K562 (cell line): ENCODE measurements around the gene SLC9A1. TPM values are rescaled to one million over a fixed set of nuclear protein-coding genes. Genes with fewer than 3 reads are reported as not detected.
A peak's percentile ranks its signal among the peaks of the same experiment; 100 is the strongest.

ENCODE experiments used
- ATAC-seq: fragments of 200-7000 bp; cut with Tn5 transposase; 3 replicates; pipeline ENCODE4 v1.9.1; 2020; ENCODE audit warnings: moderate library complexity
- BruUV-seq: library from RNA; stranded (reverse); fragments of 400-500 nt; replicated peaks from 2 replicates; lab custom pipeline; 2021; lab: Mats Ljungman, UMichigan
- CTCF ChIA-PET: fragments of 300-600 bp; formaldehyde crosslinking; extraction: SDS; loops from one replicate; lab custom pipeline; 2021; ENCODE audit warnings: low intra/inter-chr PET ratio; lab: Yijun Ruan, JAX
- POLR2A ChIA-PET: fragments of 300-600, 350-650 bp; sonication (Branson Sonifier 250); formaldehyde crosslinking; extraction: SDS; loops from one replicate; lab custom pipeline; 2021; ENCODE audit warnings: antibody characterized with exemption, inconsistent platforms; lab: Yijun Ruan, JAX
- DNase-seq, 4 experiments: peaks; one replicate each; pipeline versions ENCODE4 v3.0.0 to v3.0.0-alpha.2; 2011 to 2018; ENCODE audit warnings: low spot score in 3 of 4, mixed read lengths in 3 of 4; ENCODE audit errors: extremely low read depth in 1 of 4
- FAIRE-seq: peaks from 2 replicates; lab custom pipeline; 2011; peaks lifted over from hg19 to GRCh38; lab: Jason Lieb, UNC
- H2AFZ ChIP-seq: 2 replicates; pipeline ENCODE4 v1.6.0; 2011; ENCODE audit warnings: low read depth, low read length, control low read depth, inconsistent platforms
- H3K27ac ChIP-seq: fragments of 200-600 bp; 3 replicates; pipeline ENCODE4 v1.8.0; 2011; ENCODE audit warnings: low read depth, mild to moderate bottlenecking, control low read depth, inconsistent platforms, low read length, moderate library complexity, mixed read lengths; ENCODE audit errors: extremely low read depth
- H3K27me3 ChIP-seq, 2 experiments: fragments of 300-600 bp in 1 of 2; 2 replicates in 1 of 2; 3 replicates in 1 of 2; pipeline versions ENCODE4 v1.6.0 to v1.8.0; 2011; ENCODE audit warnings: inconsistent platforms in 2 of 2, low read length in 2 of 2, mild to moderate bottlenecking in 1 of 2, mixed read lengths in 1 of 2, moderate library complexity in 1 of 2; ENCODE audit not compliant: control insufficient read depth in 2 of 2, insufficient read depth in 2 of 2
- H3K36me3 ChIP-seq: fragments of 300-600 bp; 3 replicates; pipeline ENCODE4 v1.8.0; 2011; ENCODE audit warnings: mild to moderate bottlenecking, low read length, inconsistent platforms; ENCODE audit not compliant: control insufficient read depth, insufficient read depth
- H3K4me1 ChIP-seq, 2 experiments: fragments of 200-600 bp in 1 of 2; replicated peaks in 1 of 2; 2 replicates in 1 of 2; 3 replicates in 1 of 2; pipeline versions ENCODE4 v1.5.1 to v1.8.0; 2011; ENCODE audit warnings: inconsistent platforms in 2 of 2, low read length in 2 of 2, mild to moderate bottlenecking in 1 of 2, mixed read lengths in 1 of 2, moderate library complexity in 1 of 2; ENCODE audit not compliant: control insufficient read depth in 2 of 2, insufficient read depth in 2 of 2
- H3K4me2 ChIP-seq: 2 replicates; pipeline ENCODE4 v1.6.1; 2011; ENCODE audit warnings: low read length, control low read depth, inconsistent platforms, mixed read lengths; ENCODE audit not compliant: insufficient read depth
- H3K4me3 ChIP-seq: fragments of 200-600 bp; sonication (generic), shearing (Covaris generic); 2 replicates; pipeline ENCODE4 v1.5.1; 2016; ENCODE audit warnings: control low read depth, inconsistent platforms
- H3K79me2 ChIP-seq: fragments of 200-600 bp; 3 replicates; pipeline ENCODE4 v1.8.0; 2011; ENCODE audit warnings: low read length, inconsistent platforms; ENCODE audit not compliant: control insufficient read depth, insufficient read depth
- H3K9ac ChIP-seq, 2 experiments: 2 replicates each; pipeline versions ENCODE4 v1.6.0 to v1.6.1; 2011; ENCODE audit warnings: low read depth in 2 of 2, low read length in 2 of 2, control low read depth in 1 of 2, inconsistent platforms in 1 of 2, mild to moderate bottlenecking in 1 of 2, mixed read lengths in 1 of 2; ENCODE audit not compliant: insufficient read depth in 1 of 2
- H3K9me1 ChIP-seq: one replicate; pipeline ENCODE4 v1.6.0; 2011; ENCODE audit warnings: inconsistent platforms, mild to moderate bottlenecking, low read length, moderate library complexity; ENCODE audit not compliant: control insufficient read depth, insufficient read depth
- H3K9me3 ChIP-seq: replicated peaks from 2 replicates; pipeline ENCODE4 v1.5.1; 2011; ENCODE audit warnings: low read depth, low read length, inconsistent platforms; ENCODE audit not compliant: control insufficient read depth, insufficient read depth
- H4K20me1 ChIP-seq: replicated peaks from 2 replicates; pipeline ENCODE4 v1.6.1; 2011; ENCODE audit warnings: low read length, inconsistent platforms, mixed read lengths; ENCODE audit not compliant: control insufficient read depth, insufficient read depth
- EP300 ChIP-seq: IDR thresholded peaks from 2 replicates; pipeline ENCODE4 v1.6.1; 2012; ENCODE audit warnings: low read length, improper control_type of control experiment
- ESRRB ChIP-seq: fragments of 250-450 bp; sonication (Bioruptor Pico); IDR thresholded peaks from 2 replicates; pipeline ENCODE4 v1.5.0; 2020; ENCODE audit warnings: mild to moderate bottlenecking, moderate library complexity, borderline replicate concordance
- ETV5 ChIP-seq: sonication (generic); formaldehyde crosslinking; IDR thresholded peaks from 2 replicates; pipeline ENCODE4 v1.4.0; 2020; ENCODE audit warnings: low read depth, mild to moderate bottlenecking, missing genetic modification reagents
- POU5F1 ChIP-seq: fragments of 150-350 bp; IDR thresholded peaks from 2 replicates; pipeline ENCODE4 v1.6.1; 2014; ENCODE audit warnings: borderline replicate concordance, low read length, low read depth, mild to moderate bottlenecking; ENCODE audit not compliant: partially characterized antibody
- SMAD4 ChIP-seq: fragments of 250-450 bp; sonication (Bioruptor Pico); conservative IDR thresholded peaks from 2 replicates; pipeline ENCODE4 v1.8.0; 2021; ENCODE audit warnings: inconsistent platforms, mild to moderate bottlenecking, moderate library complexity
- SRSF3 ChIP-seq: fragments of 200-400 bp; formaldehyde crosslinking; IDR thresholded peaks from 2 replicates; pipeline ENCODE4 v1.6.1; 2016; ENCODE audit warnings: mild to moderate bottlenecking, low read length, moderate library complexity; ENCODE audit not compliant: insufficient read depth
- TBL1XR1 ChIP-seq, 2 experiments: IDR thresholded peaks; 2 replicates each; pipeline ENCODE4 v1.6.1; 2012; ENCODE audit warnings: improper control_type of control experiment in 2 of 2, low read length in 2 of 2, mild to moderate bottlenecking in 1 of 2
- ZNF175 ChIP-seq: fragments of 200-800 bp; sonication (Bioruptor generic); IDR thresholded peaks from 2 replicates; pipeline ENCODE4 v1.6.1; 2016; ENCODE audit warnings: low read depth, mild to moderate bottlenecking, missing genetic modification characterization, missing compliant biosample characterization
- ZNF224 ChIP-seq: sonication (generic); formaldehyde crosslinking; IDR thresholded peaks from 2 replicates; pipeline ENCODE4 v1.8.0; 2022; ENCODE audit warnings: mild to moderate bottlenecking, missing genetic modification reagents
- ZNF354B ChIP-seq: fragments of 250-450 bp; sonication (Bioruptor Pico); IDR thresholded peaks from 2 replicates; pipeline ENCODE4 v1.4.0; 2020
- WGBS: fragments of 100-300 bp; shearing (Covaris generic); methylation state at CpG from one replicate; pipeline ENCODE4 v1.1.6; 2016; ENCODE audit warnings: low coverage, mixed read lengths; ENCODE audit not compliant: insufficient coverage; ENCODE audit errors: missing lambda C conversion rate; 5-methylcytosine and 5-hydroxymethylcytosine counted together
- in situ Hi-C: fragments of 300-500 bp; cut with MboI; formaldehyde crosslinking; loops from 4 replicates; pipeline ENCODE4 v1.15.0; 2018; ENCODE audit warnings: inconsistent platforms, mixed read lengths
- intact Hi-C: fragments of 100-400 bp; cut with micrococcal nuclease; formaldehyde crosslinking; loops from 2 replicates; pipeline ENCODE4 v1.14.2; 2022
- polyA plus RNA-seq, 8 experiments: library from polyadenylated mRNA; depleted of rRNA in 4 of 8; stranded (reverse) in 5 of 8; unstranded in 3 of 8; fragments of >200 nt; fragmentation: Nextera tagmentation in 2 of 8; fragmentation: Illumina TruSeq in 1 of 8; extraction: Ambion mirVana in 2 of 8; extraction: Trizol in 1 of 8; gene quantifications; 2 replicates each; pipeline versions ENCODE4 v1.2.1 to v1.2.3, GENCODE V29; 2011 to 2014; ENCODE audit warnings: inconsistent platforms in 1 of 8, missing spikeins in 1 of 8
- total RNA-seq, 7 experiments: library from RNA; depleted of rRNA in 6 of 7; stranded (reverse); fragments of >200 nt in 6 of 7; fragmentation: Illumina TruSeq in 2 of 7; extraction: Trizol in 2 of 7; gene quantifications; 2 replicates each; pipeline versions ENCODE4 v1.2.1 to v1.2.3, GENCODE V29; 2011 to 2021; ENCODE audit warnings: low replicate concordance in 1 of 7
- TF ChIP-seq, protein P1 (sequence below), 2 experiments: fragments of 450-650 bp; formaldehyde crosslinking in 1 of 2; IDR thresholded peaks; 2 replicates each; pipeline versions ENCODE4 v1.4.0 to v1.6.1; 2014 to 2020; ENCODE audit warnings: mild to moderate bottlenecking in 2 of 2, borderline replicate concordance in 1 of 2, low read depth in 1 of 2
- TF ChIP-seq, protein P2 (sequence below): sonication (generic); formaldehyde crosslinking; IDR thresholded peaks from 2 replicates; pipeline ENCODE4 v1.8.0; 2022; ENCODE audit warnings: mild to moderate bottlenecking, missing genetic modification reagents

The SLC9A1 gene
- total and polyA plus RNA-seq, 9 of the 15 experiments (the other 6 are each of a cell fraction or from before 2014, with no cell fraction given), result 0.59 to 14.4 (median 2.0) TPM

DNA sequence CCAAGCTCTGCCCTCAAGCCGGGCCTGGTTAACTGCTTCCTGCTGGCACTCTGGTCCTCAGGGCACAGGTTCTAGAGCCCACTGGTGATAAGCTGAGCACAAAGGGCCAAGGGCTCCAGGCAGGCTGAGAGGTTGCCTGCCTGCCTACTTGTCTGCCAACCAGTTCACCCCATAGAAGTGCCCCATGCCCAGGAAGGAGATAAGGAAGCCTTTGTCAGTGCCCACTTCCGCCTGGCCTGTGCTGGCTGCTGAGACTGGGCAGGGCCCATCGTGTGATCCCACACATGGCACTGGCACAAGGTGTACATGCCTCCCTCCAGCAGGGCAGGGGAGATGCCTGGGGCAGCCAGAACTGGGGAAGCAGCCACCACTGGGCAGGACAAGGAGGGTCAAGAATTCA is 24.1 kb downstream of the SLC9A1 start:
- H3K9me1 ChIP-seq, result peaks cover 4% of the 10 kb centered on the region
- no peaks in the 10 kb centered on the region for H4K20me1 ChIP-seq
- TF ChIP-seq ZNF175, result no peak
- TF ChIP-seq, protein P1, sequence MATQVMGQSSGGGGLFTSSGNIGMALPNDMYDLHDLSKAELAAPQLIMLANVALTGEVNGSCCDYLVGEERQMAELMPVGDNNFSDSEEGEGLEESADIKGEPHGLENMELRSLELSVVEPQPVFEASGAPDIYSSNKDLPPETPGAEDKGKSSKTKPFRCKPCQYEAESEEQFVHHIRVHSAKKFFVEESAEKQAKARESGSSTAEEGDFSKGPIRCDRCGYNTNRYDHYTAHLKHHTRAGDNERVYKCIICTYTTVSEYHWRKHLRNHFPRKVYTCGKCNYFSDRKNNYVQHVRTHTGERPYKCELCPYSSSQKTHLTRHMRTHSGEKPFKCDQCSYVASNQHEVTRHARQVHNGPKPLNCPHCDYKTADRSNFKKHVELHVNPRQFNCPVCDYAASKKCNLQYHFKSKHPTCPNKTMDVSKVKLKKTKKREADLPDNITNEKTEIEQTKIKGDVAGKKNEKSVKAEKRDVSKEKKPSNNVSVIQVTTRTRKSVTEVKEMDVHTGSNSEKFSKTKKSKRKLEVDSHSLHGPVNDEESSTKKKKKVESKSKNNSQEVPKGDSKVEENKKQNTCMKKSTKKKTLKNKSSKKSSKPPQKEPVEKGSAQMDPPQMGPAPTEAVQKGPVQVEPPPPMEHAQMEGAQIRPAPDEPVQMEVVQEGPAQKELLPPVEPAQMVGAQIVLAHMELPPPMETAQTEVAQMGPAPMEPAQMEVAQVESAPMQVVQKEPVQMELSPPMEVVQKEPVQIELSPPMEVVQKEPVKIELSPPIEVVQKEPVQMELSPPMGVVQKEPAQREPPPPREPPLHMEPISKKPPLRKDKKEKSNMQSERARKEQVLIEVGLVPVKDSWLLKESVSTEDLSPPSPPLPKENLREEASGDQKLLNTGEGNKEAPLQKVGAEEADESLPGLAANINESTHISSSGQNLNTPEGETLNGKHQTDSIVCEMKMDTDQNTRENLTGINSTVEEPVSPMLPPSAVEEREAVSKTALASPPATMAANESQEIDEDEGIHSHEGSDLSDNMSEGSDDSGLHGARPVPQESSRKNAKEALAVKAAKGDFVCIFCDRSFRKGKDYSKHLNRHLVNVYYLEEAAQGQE (IDR thresholded peaks at IDR 0.05; ENCODE audit: borderline replicate concordance), result no peak
- TF ChIP-seq, protein P1 (CRISPR knock-in tag; IDR thresholded peaks at IDR 0.05; ENCODE audit: low read depth), result no peak
- no peak for TF ChIP-seq POU5F1
- no peak for TF ChIP-seq TBL1XR1 (IDR thresholded peaks at IDR 0.05; ENCODE audit: low read length in 2 of 2)
- no peak for TF ChIP-seq SRSF3
- no peak for TF ChIP-seq ESRRB
- no peak for TF ChIP-seq ZNF224 (CRISPR knock-in tag)
- no peak for TF ChIP-seq ETV5
- TF ChIP-seq ZNF354B (CRISPR knock-in tag), result no peak
- TF ChIP-seq, protein P2, sequence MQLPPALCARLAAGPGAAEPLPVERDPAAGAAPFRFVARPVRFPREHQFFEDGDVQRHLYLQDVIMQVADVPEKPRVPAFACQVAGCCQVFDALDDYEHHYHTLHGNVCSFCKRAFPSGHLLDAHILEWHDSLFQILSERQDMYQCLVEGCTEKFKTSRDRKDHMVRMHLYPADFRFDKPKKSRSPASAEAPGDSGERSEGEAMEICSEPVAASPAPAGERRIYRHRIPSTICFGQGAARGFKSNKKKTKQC, result no peak
- no peak for TF ChIP-seq EP300
- TF ChIP-seq SMAD4, result no peak
- TF ChIP-seq, all 486 proteins: peak for 0
- Histone ChIP-seq H3K27me3 (no peaks in the 10 kb centered on the region), H2AFZ (no peak overlapping the region), H3K27ac (no peak overlapping the region), H3K4me3 (no peak overlapping the region), H3K9ac (peak overlapping the region in 1 of 2 experiments; percentile 45; a peak in 1 of 4 replicates), H3K4me2 (no peak overlapping the region), H3K4me1 (peaks cover 7 to 9% of the 10 kb centered on the region in 2 experiments; a peak in 4 of 5 replicates), H3K9me3 (no peaks in the 10 kb centered on the region), H3K36me3 (peaks cover 8% of the 10 kb centered on the region; the same call in 2 of the 3 replicates), H3K79me2 (no peaks in the 10 kb centered on the region)
- BruUV-seq, result no TSS peak
- CTCF ChIA-PET, result interaction anchor here (0.6 kb wide), 1 partner anchor 974 kb away, joined by 5 read pairs; no protein-coding TSS in a partner anchor
- POLR2A ChIA-PET, result interaction anchor here (0.9 to 1.1 kb wide), 2 partner anchors 22 to 85 kb away, joined by 3 to 4 read pairs; no protein-coding TSS in a partner anchor
- FAIRE-seq, result no peak
- intact Hi-C loops (no loop called here), in situ Hi-C loops (no loop called here)
- 95% methylated on average over 3 of the region's 3 CpGs for WGBS
- no peak for ATAC-seq
- no peak for DNase-seq
